HCT116 (cell line): Measurements from ENCODE around the gene NAA60. TPM values are rescaled to one million over a fixed set of nuclear protein-coding genes. Genes with fewer than 3 reads are reported as not detected.
A peak's percentile ranks its signal among the peaks of the same experiment; 100 is the strongest.

Experiments used
- ATAC-seq: fragments of 200-7000 bp; cut with Tn5 transposase; 2 replicates; pipeline ENCODE4 v1.9.1; 2020; ENCODE audit warnings: mild to moderate bottlenecking, moderate library complexity
- BruUV-seq: library from RNA; stranded (reverse); fragments of 400-500 nt; replicated peaks from 2 replicates; lab custom pipeline; 2021; lab: Mats Ljungman, UMichigan
- CTCF ChIA-PET: fragments of 300-600 bp; sonication (Branson Sonifier 250); formaldehyde crosslinking; loops from one replicate; lab custom pipeline; 2021; ENCODE audit warnings: antibody characterized with exemption; lab: Charles Lee
- POLR2A ChIA-PET: fragments of 300-600, 350-600 bp; sonication (Branson Sonifier 250); formaldehyde crosslinking; loops from one replicate; lab custom pipeline; 2021; ENCODE audit warnings: antibody characterized with exemption; lab: Charles Lee
- RAD21 ChIA-PET, 2 experiments: fragments of 300-600 bp; sonication (Branson Sonifier 250); formaldehyde crosslinking; loops; one replicate each; lab custom pipeline; 2023; ENCODE audit warnings: low total read pairs in 2 of 2; ENCODE audit not compliant: uncharacterized antibody in 2 of 2, unreplicated experiment in 2 of 2, low non-redundant PET in 1 of 2; lab: Charles Lee
- DNase-seq: peaks from one replicate; pipeline ENCODE4 v3.0.0-alpha.2; 2010; ENCODE audit warnings: low read depth, low spot score
- H2AFZ ChIP-seq: fragments of 200-600 bp; shearing (Covaris generic), sonication (generic); 2 replicates; pipeline ENCODE4 v1.6.1; 2017; ENCODE audit warnings: low read depth, mixed run types, mixed read lengths, antibody characterized with exemption, low read length; ENCODE audit not compliant: poor library complexity, severe bottlenecking
- H3K27ac ChIP-seq: 2 replicates; pipeline ENCODE4 v1.5.1; 2012; ENCODE audit warnings: low read depth, low read length
- H3K27me3 ChIP-seq: fragments of 200-600 bp; sonication (generic); 2 replicates; pipeline ENCODE4 v1.6.1; 2016; ENCODE audit warnings: mixed run types, low read length, mixed read lengths; ENCODE audit not compliant: insufficient read depth
- H3K36me3 ChIP-seq, 2 experiments: fragments of 200-500 bp in 1 of 2; fragments of 200-600 bp in 1 of 2; sonication (Bioruptor generic) in 1 of 2; sonication (generic) in 1 of 2; 2 replicates each; pipeline versions ENCODE4 v1.5.1 to v1.6.1; 2014 to 2016; ENCODE audit warnings: low read length in 2 of 2, inconsistent platforms in 1 of 2, mixed read lengths in 1 of 2, mixed run types in 1 of 2; ENCODE audit not compliant: insufficient read depth in 2 of 2, control insufficient read depth in 1 of 2
- H3K4me1 ChIP-seq, 2 experiments: fragments of 200-600 bp in 1 of 2; sonication (generic) in 1 of 2; 2 replicates each; pipeline versions ENCODE4 v1.5.1 to v1.6.1; 2012 to 2017; ENCODE audit warnings: low read length in 2 of 2, inconsistent platforms in 1 of 2, mild to moderate bottlenecking in 1 of 2, mixed read lengths in 1 of 2, mixed run types in 1 of 2, moderate library complexity in 1 of 2; ENCODE audit not compliant: insufficient read depth in 2 of 2, control insufficient read depth in 1 of 2
- H3K4me2 ChIP-seq: fragments of 200-600 bp; sonication (generic); 2 replicates; pipeline ENCODE4 v1.6.1; 2017; ENCODE audit warnings: mixed run types, low read length, mixed read lengths
- H3K4me3 ChIP-seq, 2 experiments: fragments of 200-600 bp in 1 of 2; sonication (generic) in 1 of 2; replicated peaks in 1 of 2; 2 replicates each; pipeline ENCODE4 v1.5.1; 2011 to 2016; ENCODE audit warnings: low read length in 2 of 2, control low read depth in 1 of 2, low read depth in 1 of 2, mild to moderate bottlenecking in 1 of 2, mixed read lengths in 1 of 2, mixed run types in 1 of 2
- H3K79me2 ChIP-seq: fragments of 200-600 bp; sonication (generic); 2 replicates; pipeline ENCODE4 v1.6.1; 2017; ENCODE audit warnings: mild to moderate bottlenecking, mixed run types, low read length, moderate library complexity, mixed read lengths; ENCODE audit not compliant: insufficient read depth
- H3K9ac ChIP-seq: fragments of 200-600 bp; sonication (generic); 2 replicates; pipeline ENCODE4 v1.6.1; 2016; ENCODE audit warnings: low read length, mixed read lengths
- H3K9me2 ChIP-seq: fragments of 200-600 bp; sonication (generic), shearing (Covaris generic); 2 replicates; pipeline ENCODE4 v1.6.1; 2017; ENCODE audit warnings: mixed run types, mild to moderate bottlenecking, moderate library complexity; ENCODE audit not compliant: insufficient read depth
- H3K9me3 ChIP-seq, 2 experiments: fragments of 200-500 bp in 1 of 2; fragments of 200-600 bp in 1 of 2; sonication (Bioruptor generic) in 1 of 2; sonication (generic) in 1 of 2; 2 replicates each; pipeline ENCODE4 v1.6.1; 2014 to 2017; ENCODE audit warnings: low read length in 2 of 2, mixed read lengths in 2 of 2, inconsistent platforms in 1 of 2, low read depth in 1 of 2, mild to moderate bottlenecking in 1 of 2, mixed run types in 1 of 2, moderate library complexity in 1 of 2; ENCODE audit not compliant: control insufficient read depth in 1 of 2, insufficient read depth in 1 of 2
- H4K20me1 ChIP-seq: fragments of 200-600 bp; sonication (generic), shearing (Covaris generic); 2 replicates; pipeline ENCODE4 v1.6.1; 2017; ENCODE audit warnings: mixed run types, mild to moderate bottlenecking, moderate library complexity; ENCODE audit not compliant: insufficient read depth
- CBX3 ChIP-seq: IDR thresholded peaks from 2 replicates; pipeline ENCODE4 v1.6.1; 2012; ENCODE audit warnings: low read depth
- CEBPB ChIP-seq: IDR thresholded peaks from 2 replicates; pipeline ENCODE4 v1.6.1; 2012; ENCODE audit warnings: low read depth
- JUND ChIP-seq: IDR thresholded peaks from 2 replicates; pipeline ENCODE4 v1.6.1; 2012
- TCF7L2 ChIP-seq: IDR thresholded peaks from 2 replicates; pipeline ENCODE4 v1.7.0; 2011; ENCODE audit warnings: borderline replicate concordance, inconsistent platforms; ENCODE audit not compliant: insufficient read depth, insufficient read length; ENCODE audit errors: extremely low read depth
- YY1 ChIP-seq: IDR thresholded peaks from 2 replicates; pipeline ENCODE4 v1.6.1; 2011; ENCODE audit warnings: low read length, low read depth, moderate library complexity, mild to moderate bottlenecking; ENCODE audit not compliant: insufficient replicate concordance; ENCODE audit errors: extremely low read depth
- ZFX ChIP-seq: fragments of 450-650 bp; IDR thresholded peaks from 2 replicates; pipeline ENCODE4 v1.6.1; 2017
- intact Hi-C: fragments of 100-400 bp; cut with micrococcal nuclease; formaldehyde crosslinking; loops from 2 replicates; pipeline ENCODE4 v1.10.0; 2022
- total RNA-seq: library from RNA; stranded (reverse); gene quantifications from one replicate; pipeline ENCODE4 v1.2.1, GENCODE V29; 2021; ENCODE audit not compliant: unreplicated experiment
- TF ChIP-seq, protein P1 (sequence below), 3 experiments: fragments of 200-600 bp in 1 of 3; sonication (generic) in 1 of 3; IDR thresholded peaks in 2 of 3; conservative IDR thresholded peaks in 1 of 3; 2 replicates each; pipeline ENCODE4 v1.5.1; 2012 to 2017; ENCODE audit warnings: low read depth in 2 of 3, low read length in 2 of 3, antibody characterized with exemption in 1 of 3, borderline replicate concordance in 1 of 3, control low read depth in 1 of 3, mild to moderate bottlenecking in 1 of 3, mixed read lengths in 1 of 3, mixed run types in 1 of 3, moderate library complexity in 1 of 3; ENCODE audit not compliant: insufficient read depth in 1 of 3
- TF ChIP-seq, protein P2 (sequence below): IDR thresholded peaks from 2 replicates; pipeline ENCODE4 v1.6.1; 2012; ENCODE audit warnings: low read depth
- TF ChIP-seq, protein P3 (sequence below): IDR thresholded peaks from 2 replicates; pipeline ENCODE4 v1.6.1; 2012

NAA60 gene
- total RNA-seq, 1 experiment from 2014 or later = 32.2 TPM

DNA sequence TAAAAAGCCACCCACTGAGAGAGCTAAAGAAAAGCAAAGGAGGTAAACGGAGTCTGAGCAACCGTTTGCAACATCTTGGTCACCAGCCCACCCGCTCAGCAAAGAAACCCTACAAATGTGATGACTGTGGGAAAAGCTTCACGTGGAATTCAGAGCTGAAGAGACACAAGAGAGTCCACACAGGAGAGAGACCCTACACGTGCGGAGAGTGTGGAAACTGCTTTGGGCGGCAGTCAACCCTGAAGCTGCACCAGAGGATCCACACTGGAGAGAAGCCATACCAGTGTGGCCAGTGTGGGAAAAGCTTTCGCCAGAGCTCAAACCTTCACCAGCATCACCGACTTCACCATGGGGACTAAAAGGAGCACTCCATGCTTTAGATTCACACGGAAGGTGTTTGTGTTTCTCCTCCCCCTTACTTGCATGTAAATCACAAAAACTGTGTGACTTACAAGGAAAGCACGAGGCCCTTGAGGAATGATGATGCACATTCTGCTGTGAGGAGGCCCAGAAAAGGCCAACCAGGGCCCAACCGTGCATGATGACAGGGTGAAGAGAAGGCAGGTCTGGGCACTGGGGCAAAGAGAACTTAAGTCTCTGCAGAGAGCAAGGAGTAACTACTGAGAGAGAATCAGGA, 34.8 kb upstream of the NAA60 start:
- no TSS peak for BruUV-seq
- H3K4me1 ChIP-seq = no peaks in the 10 kb centered on the region
- no peaks in the 10 kb centered on the region for H3K27me3 ChIP-seq
- H2AFZ ChIP-seq = no peak overlapping the region
- H3K9me3 ChIP-seq = peaks cover 23 to 35% of the 10 kb centered on the region in 2 experiments; a peak in 3 of 4 replicates
- no peak for DNase-seq
- H3K79me2 ChIP-seq = peaks cover 2% of the 10 kb centered on the region; the same call in 1 of the 2 replicates
- ChIA-PET POLR2A (no interaction called here), CTCF (no interaction called here), RAD21 (no interaction called here)
- H3K4me2 ChIP-seq = no peak overlapping the region
- H3K4me3 ChIP-seq = no peak overlapping the region
- H3K27ac ChIP-seq = no peak overlapping the region
- intact Hi-C loops = no loop called here
- H3K9me2 ChIP-seq = no peaks in the 10 kb centered on the region
- TF ChIP-seq CBX3 (peak; percentile 49; the same call in 1 of the 2 replicates), TCF7L2 (no peak), YY1 (no peak), ZFX (no peak), CEBPB (no peak), JUND (no peak)
- TF ChIP-seq, protein P1, sequence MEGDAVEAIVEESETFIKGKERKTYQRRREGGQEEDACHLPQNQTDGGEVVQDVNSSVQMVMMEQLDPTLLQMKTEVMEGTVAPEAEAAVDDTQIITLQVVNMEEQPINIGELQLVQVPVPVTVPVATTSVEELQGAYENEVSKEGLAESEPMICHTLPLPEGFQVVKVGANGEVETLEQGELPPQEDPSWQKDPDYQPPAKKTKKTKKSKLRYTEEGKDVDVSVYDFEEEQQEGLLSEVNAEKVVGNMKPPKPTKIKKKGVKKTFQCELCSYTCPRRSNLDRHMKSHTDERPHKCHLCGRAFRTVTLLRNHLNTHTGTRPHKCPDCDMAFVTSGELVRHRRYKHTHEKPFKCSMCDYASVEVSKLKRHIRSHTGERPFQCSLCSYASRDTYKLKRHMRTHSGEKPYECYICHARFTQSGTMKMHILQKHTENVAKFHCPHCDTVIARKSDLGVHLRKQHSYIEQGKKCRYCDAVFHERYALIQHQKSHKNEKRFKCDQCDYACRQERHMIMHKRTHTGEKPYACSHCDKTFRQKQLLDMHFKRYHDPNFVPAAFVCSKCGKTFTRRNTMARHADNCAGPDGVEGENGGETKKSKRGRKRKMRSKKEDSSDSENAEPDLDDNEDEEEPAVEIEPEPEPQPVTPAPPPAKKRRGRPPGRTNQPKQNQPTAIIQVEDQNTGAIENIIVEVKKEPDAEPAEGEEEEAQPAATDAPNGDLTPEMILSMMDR (IDR thresholded peaks at IDR 0.05 in 2 of 3, conservative IDR thresholded peaks at IDR 0.05 in 1 of 3; ENCODE audit: borderline replicate concordance in 1 of 3, insufficient read depth in 1 of 3, low read depth in 2 of 3, low read length in 2 of 3) = no peak
- TF ChIP-seq, protein P2, sequence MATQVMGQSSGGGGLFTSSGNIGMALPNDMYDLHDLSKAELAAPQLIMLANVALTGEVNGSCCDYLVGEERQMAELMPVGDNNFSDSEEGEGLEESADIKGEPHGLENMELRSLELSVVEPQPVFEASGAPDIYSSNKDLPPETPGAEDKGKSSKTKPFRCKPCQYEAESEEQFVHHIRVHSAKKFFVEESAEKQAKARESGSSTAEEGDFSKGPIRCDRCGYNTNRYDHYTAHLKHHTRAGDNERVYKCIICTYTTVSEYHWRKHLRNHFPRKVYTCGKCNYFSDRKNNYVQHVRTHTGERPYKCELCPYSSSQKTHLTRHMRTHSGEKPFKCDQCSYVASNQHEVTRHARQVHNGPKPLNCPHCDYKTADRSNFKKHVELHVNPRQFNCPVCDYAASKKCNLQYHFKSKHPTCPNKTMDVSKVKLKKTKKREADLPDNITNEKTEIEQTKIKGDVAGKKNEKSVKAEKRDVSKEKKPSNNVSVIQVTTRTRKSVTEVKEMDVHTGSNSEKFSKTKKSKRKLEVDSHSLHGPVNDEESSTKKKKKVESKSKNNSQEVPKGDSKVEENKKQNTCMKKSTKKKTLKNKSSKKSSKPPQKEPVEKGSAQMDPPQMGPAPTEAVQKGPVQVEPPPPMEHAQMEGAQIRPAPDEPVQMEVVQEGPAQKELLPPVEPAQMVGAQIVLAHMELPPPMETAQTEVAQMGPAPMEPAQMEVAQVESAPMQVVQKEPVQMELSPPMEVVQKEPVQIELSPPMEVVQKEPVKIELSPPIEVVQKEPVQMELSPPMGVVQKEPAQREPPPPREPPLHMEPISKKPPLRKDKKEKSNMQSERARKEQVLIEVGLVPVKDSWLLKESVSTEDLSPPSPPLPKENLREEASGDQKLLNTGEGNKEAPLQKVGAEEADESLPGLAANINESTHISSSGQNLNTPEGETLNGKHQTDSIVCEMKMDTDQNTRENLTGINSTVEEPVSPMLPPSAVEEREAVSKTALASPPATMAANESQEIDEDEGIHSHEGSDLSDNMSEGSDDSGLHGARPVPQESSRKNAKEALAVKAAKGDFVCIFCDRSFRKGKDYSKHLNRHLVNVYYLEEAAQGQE = no peak
- TF ChIP-seq, protein P3, sequence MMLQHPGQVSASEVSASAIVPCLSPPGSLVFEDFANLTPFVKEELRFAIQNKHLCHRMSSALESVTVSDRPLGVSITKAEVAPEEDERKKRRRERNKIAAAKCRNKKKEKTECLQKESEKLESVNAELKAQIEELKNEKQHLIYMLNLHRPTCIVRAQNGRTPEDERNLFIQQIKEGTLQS = no peak
- peaks cover 0 to 34% of the 10 kb centered on the region in 2 experiments; a peak in 2 of 4 replicates for H3K36me3 ChIP-seq
- ATAC-seq = no peak
- no peaks in the 10 kb centered on the region for H4K20me1 ChIP-seq
- H3K9ac ChIP-seq = no peak overlapping the region
